Transverse colon (tissue), 4 donors: ENCODE data around the gene ATXN10. TPM values are rescaled to one million over a fixed set of nuclear protein-coding genes. Genes with fewer than 3 reads are reported as not detected.

Source experiments
- DNase-seq: peaks from one replicate; pipeline ENCODE4 v3.0.0-alpha.2; 2019
- H3K27ac ChIP-seq, 4 donors: fragments of 200-600 bp; sonication (generic); 2 replicates each; pipeline ENCODE4 v1.5.1; 2016 to 2018; ENCODE audit warnings: inconsistent platforms in 4 of 4
- H3K27me3 ChIP-seq: fragments of 200-600 bp; sonication (generic); 2 replicates; pipeline ENCODE4 v1.5.1; 2017; ENCODE audit warnings: inconsistent platforms
- H3K36me3 ChIP-seq, 4 donors: fragments of 200-600 bp; sonication (generic); 2 replicates each; pipeline ENCODE4 v1.5.1; 2017 to 2019; ENCODE audit warnings: inconsistent platforms in 4 of 4
- H3K4me1 ChIP-seq, 4 donors: fragments of 200-600 bp; sonication (generic); 2 replicates each; pipeline ENCODE4 v1.5.1; 2017 to 2020; ENCODE audit warnings: inconsistent platforms in 4 of 4
- H3K4me3 ChIP-seq, 4 donors: fragments of 200-600 bp; sonication (generic); 1 replicate in 1 of 4; 2 replicates in 3 of 4; pipeline versions ENCODE4 v1.5.1 to v1.6.1; 2017 to 2019; ENCODE audit warnings: inconsistent platforms in 4 of 4
- H3K9me3 ChIP-seq, 2 donors: fragments of 200-600 bp; sonication (generic); 2 replicates each; pipeline ENCODE4 v1.5.1; 2017 to 2019; ENCODE audit warnings: inconsistent platforms in 2 of 2
- CTCF ChIP-seq, 5 experiments: fragments of 200-600 bp in 3 of 5; fragments of 450-650 bp in 2 of 5; sonication (generic) in 3 of 5; IDR thresholded peaks; 1 replicate in 2 of 5; 2 replicates in 3 of 5; pipeline ENCODE4 v1.5.1; 2016 to 2017; ENCODE audit warnings: antibody characterized with exemption in 5 of 5, inconsistent platforms in 3 of 5, mild to moderate bottlenecking in 2 of 5, moderate library complexity in 1 of 5
- EP300 ChIP-seq: sonication (generic); formaldehyde crosslinking; IDR thresholded peaks from one replicate; pipeline ENCODE4 v1.6.1; 2017; ENCODE audit warnings: antibody characterized with exemption, low read depth
- POLR2A ChIP-seq: fragments of 450-650 bp; IDR thresholded peaks from one replicate; pipeline ENCODE4 v1.6.1; 2016; ENCODE audit warnings: antibody characterized with exemption, mild to moderate bottlenecking, moderate library complexity
- POLR2AphosphoS5 ChIP-seq, 3 donors: sonication (generic); formaldehyde crosslinking; IDR thresholded peaks; one replicate each; pipeline ENCODE4 v1.6.1; 2016; ENCODE audit warnings: antibody characterized with exemption in 3 of 3
- WGBS, 2 donors: methylation state at CpG; one replicate each; pipeline ENCODE4 v1.1.5; 2018; ENCODE audit warnings: low coverage in 1 of 2; 5-methylcytosine and 5-hydroxymethylcytosine counted together
- in situ Hi-C, 4 donors: fragments of 200-750 bp; cut with MboI; loops; one replicate each; pipeline versions ENCODE4 v1.15.0 to v1.15.1; 2017; ENCODE audit warnings: low sequenced_read_pairs in 3 of 4, low pct_ligation_motif_present in 1 of 4, low pct_unique_long_range_greater_than_20kb in 1 of 4
- intact Hi-C: fragments of 100-400 bp; cut with DNase I; formaldehyde crosslinking; loops from one replicate; pipeline ENCODE4 v1.15.1; 2023; ENCODE audit warnings: low total_unique reads
- total RNA-seq, 4 donors: library from RNA; depleted of rRNA; stranded (reverse); fragments of >200 nt; gene quantifications; one replicate each; pipeline ENCODE4 v1.1.0, GENCODE V29; 2016

ATXN10 gene
- total RNA-seq, 4 donors from 2014 or later = 27.3 to 88.3 (median 47.8) TPM

GRCh38 chr22:45868571-45869339, 197.1 kb downstream of the ATXN10 start:
- H3K4me3 ChIP-seq = no peak overlapping the region
- peaks cover 0 to 7% of the 10 kb centered on the region in 2 donors for H3K9me3 ChIP-seq
- no peak for TF ChIP-seq CTCF (IDR thresholded peaks at IDR 0.05)
- no peak for TF ChIP-seq EP300
- no peak for TF ChIP-seq POLR2AphosphoS5 (IDR thresholded peaks at IDR 0.05)
- TF ChIP-seq POLR2A = no peak
- 81% methylated on average over 18 of the region's 18 CpGs; no CpG with 5 or more reads in 1 of the 2 donors for WGBS, 2 donors
- in situ Hi-C loops = no loop called here
- H3K4me1 ChIP-seq = peaks cover 0 to 22% (median 13%) of the 10 kb centered on the region in 4 donors
- no peaks in the 10 kb centered on the region for H3K36me3 ChIP-seq
- peaks cover 83% of the 10 kb centered on the region for H3K27me3 ChIP-seq
- DNase-seq = no peak
- H3K27ac ChIP-seq = no peak overlapping the region
- intact Hi-C loops = no loop called here

- Histone ChIP-seq H3K36me3 (no peaks in the 10 kb centered on the region), H3K27me3 (peaks cover 81% of the 10 kb centered on the region), H3K4me3 (no peak overlapping the region), H3K4me1 (peaks cover 0 to 17% (median 13%) of the 10 kb centered on the region in 4 donors), H3K27ac (no peak overlapping the region), H3K9me3 (peaks cover 0 to 7% of the 10 kb centered on the region in 2 donors)
- TF ChIP-seq POLR2AphosphoS5 (IDR thresholded peaks at IDR 0.05) = no peak
- TF ChIP-seq CTCF (IDR thresholded peaks at IDR 0.05) = no peak
- no peak for TF ChIP-seq EP300
- no peak for TF ChIP-seq POLR2A
- in situ Hi-C loops = no loop called here
- no peak for DNase-seq
- WGBS, 2 donors = 80% methylated on average over 13 of the region's 13 CpGs; no CpG with 5 or more reads in 1 of the 2 donors
- intact Hi-C loops = no loop called here
Observed at GRCh38 chr22:45869340-45869847, 197.8 kb downstream of the ATXN10 start.

- Histone ChIP-seq H3K9me3 (peaks cover 0 to 7% of the 10 kb centered on the region in 2 donors), H3K4me1 (peaks cover 0 to 15% (median 13%) of the 10 kb centered on the region in 4 donors), H3K27ac (no peak overlapping the region), H3K36me3 (no peaks in the 10 kb centered on the region), H3K27me3 (peaks cover 75% of the 10 kb centered on the region), H3K4me3 (no peak overlapping the region)
- intact Hi-C loops (no loop called here), in situ Hi-C loops (no loop called here)
- DNase-seq = no peak
- 89 to 100% methylated on average over 3 to 7 of the region's 7 CpGs for WGBS, 2 donors
- TF ChIP-seq POLR2A (no peak), EP300 (no peak), CTCF (IDR thresholded peaks at IDR 0.05) (no peak), POLR2AphosphoS5 (IDR thresholded peaks at IDR 0.05) (no peak)
Observed at GRCh38 chr22:45870011-45870410, 198.4 kb downstream of the ATXN10 start.

- TF ChIP-seq CTCF (IDR thresholded peaks at IDR 0.05) = no peak
- TF ChIP-seq EP300 = no peak
- TF ChIP-seq POLR2AphosphoS5 (IDR thresholded peaks at IDR 0.05) = no peak
- TF ChIP-seq POLR2A = no peak
- peaks cover 70% of the 10 kb centered on the region for H3K27me3 ChIP-seq
- no peak overlapping the region for H3K4me3 ChIP-seq
- in situ Hi-C loops = no loop called here
- H3K27ac ChIP-seq = no peak overlapping the region
- intact Hi-C loops = no loop called here
- DNase-seq = no peak
- H3K36me3 ChIP-seq = no peaks in the 10 kb centered on the region
- H3K9me3 ChIP-seq = peaks cover 0 to 7% of the 10 kb centered on the region in 2 donors
- H3K4me1 ChIP-seq = peaks cover 0 to 11% (median 10%) of the 10 kb centered on the region in 4 donors
- 93 to 97% methylated on average over 6 of the region's 6 CpGs for WGBS, 2 donors
Observed at GRCh38 chr22:45871721-45872120, 200.1 kb downstream of the ATXN10 start.
